ENCODE results near the gene PCSK9. TPM values are rescaled to one million over a fixed set of nuclear protein-coding genes. Genes with fewer than 3 reads are reported as not detected.

PCSK9 gene
- total RNA-seq, 5 donors from 2014 or later (not counting 1 experiment from before 2014, with no cell fraction given): 0.30 to 0.38 (median 0.35) TPM; not detected in 2

- no peak overlapping the region for H3K4me3 ChIP-seq (ENCODE audit: control insufficient read depth in 1 of 2, extremely low read depth in 1 of 2, low read length in 1 of 2)
- Mint-ChIP-seq H3K27me3 (peaks cover 25 to 28% of the 10 kb centered on the region in 2 donors), H3K36me3 (no peaks in the 10 kb centered on the region), H3K27ac (no peak overlapping the region), H3K4me1 (peaks cover 0 to 4% (median 4%) of the 10 kb centered on the region in 3 donors), H3K9me3 (no peaks in the 10 kb centered on the region), H3K4me3 (no peak overlapping the region)
- no peak overlapping the region for H3K27ac ChIP-seq (ENCODE audit: low read length)
- H3K36me3 ChIP-seq (ENCODE audit: control insufficient read depth in 2 of 2, extremely low read depth in 1 of 2, insufficient read depth in 1 of 2, low read length in 1 of 2): no peaks in the 10 kb centered on the region
- peaks cover 2 to 29% of the 10 kb centered on the region in 2 experiments for H3K27me3 ChIP-seq (replicated peaks in 1 of 2; ENCODE audit: control insufficient read depth in 2 of 2, extremely low read depth in 1 of 2, insufficient read depth in 2 of 2, low read length in 1 of 2)
- H3K9me3 ChIP-seq: no peaks in the 10 kb centered on the region
- POLR2A ChIA-PET: no interaction called here
- 73% methylated on average over 11 of the region's 15 CpGs for WGBS (ENCODE audit: insufficient coverage)
- no peaks in the 10 kb centered on the region for H3K4me1 ChIP-seq (ENCODE audit: control insufficient read depth in 1 of 2, extremely low read depth in 1 of 2, insufficient read depth in 2 of 2, low read length in 2 of 2)
- DNase-seq: no peak
- ATAC-seq (replicated peaks in 1 of 4): no peak
- CTCF ChIA-PET: no interaction called here
These were observed 5.5 kb downstream of the PCSK9 start for GRCh38 chr1:55044617-55045397.

GRCh38 chr1:55045430-55045829 is 6.1 kb downstream of the PCSK9 start:
- CTCF ChIA-PET: no interaction called here
- no peaks in the 10 kb centered on the region for H3K9me3 ChIP-seq
- no peak overlapping the region for H3K27ac ChIP-seq (ENCODE audit: low read length)
- no peak overlapping the region for H3K4me3 ChIP-seq (ENCODE audit: control insufficient read depth in 1 of 2, extremely low read depth in 1 of 2, low read length in 1 of 2)
- H3K27me3 ChIP-seq (replicated peaks in 1 of 2; ENCODE audit: control insufficient read depth in 2 of 2, extremely low read depth in 1 of 2, insufficient read depth in 2 of 2, low read length in 1 of 2): peaks cover 2 to 27% of the 10 kb centered on the region in 2 experiments
- Mint-ChIP-seq H3K27me3 (peaks cover 19 to 22% of the 10 kb centered on the region in 2 donors), H3K27ac (no peak overlapping the region), H3K9me3 (no peaks in the 10 kb centered on the region), H3K4me1 (no peaks in the 10 kb centered on the region), H3K36me3 (no peaks in the 10 kb centered on the region), H3K4me3 (no peak overlapping the region)
- ATAC-seq (replicated peaks in 1 of 4) (no peak), DNase-seq (no peak)
- POLR2A ChIA-PET: no interaction called here
- 92% methylated on average over 5 of the region's 10 CpGs for WGBS (ENCODE audit: insufficient coverage)
- no peaks in the 10 kb centered on the region for H3K4me1 ChIP-seq (ENCODE audit: control insufficient read depth in 1 of 2, extremely low read depth in 1 of 2, insufficient read depth in 2 of 2, low read length in 2 of 2)
- H3K36me3 ChIP-seq (ENCODE audit: control insufficient read depth in 2 of 2, extremely low read depth in 1 of 2, insufficient read depth in 1 of 2, low read length in 1 of 2): no peaks in the 10 kb centered on the region

- H3K4me3 ChIP-seq (ENCODE audit: control insufficient read depth in 1 of 2, extremely low read depth in 1 of 2, low read length in 1 of 2): no peak overlapping the region
- H3K36me3 ChIP-seq (ENCODE audit: control insufficient read depth in 2 of 2, extremely low read depth in 1 of 2, insufficient read depth in 1 of 2, low read length in 1 of 2): no peaks in the 10 kb centered on the region
- H3K4me1 ChIP-seq (ENCODE audit: control insufficient read depth in 1 of 2, extremely low read depth in 1 of 2, insufficient read depth in 2 of 2, low read length in 2 of 2): no peaks in the 10 kb centered on the region
- ATAC-seq (replicated peaks in 1 of 4) (no peak), DNase-seq (no peak)
- no peaks in the 10 kb centered on the region for H3K9me3 ChIP-seq
- no peak overlapping the region for H3K4me3 Mint-ChIP-seq
- H3K27ac Mint-ChIP-seq: no peak overlapping the region
- CTCF ChIA-PET: no interaction called here
- WGBS (ENCODE audit: insufficient coverage): 95% methylated on average over 3 of the region's 4 CpGs
- peaks cover 0 to 19% of the 10 kb centered on the region in 2 experiments for H3K27me3 ChIP-seq (replicated peaks in 1 of 2; ENCODE audit: control insufficient read depth in 2 of 2, extremely low read depth in 1 of 2, insufficient read depth in 2 of 2, low read length in 1 of 2)
- H3K27me3 Mint-ChIP-seq: peaks cover 7 to 14% of the 10 kb centered on the region in 2 donors
- H3K27ac ChIP-seq (ENCODE audit: low read length): no peak overlapping the region
- no peaks in the 10 kb centered on the region for H3K36me3 Mint-ChIP-seq
- POLR2A ChIA-PET: no interaction called here
- H3K4me1 Mint-ChIP-seq: no peaks in the 10 kb centered on the region
- no peaks in the 10 kb centered on the region for H3K9me3 Mint-ChIP-seq
These were observed 7.5 kb downstream of the PCSK9 start for GRCh38 chr1:55046871-55047270.

GRCh38 chr1:55047611-55048010 is 8.3 kb downstream of the PCSK9 start:
- H3K36me3 ChIP-seq (ENCODE audit: control insufficient read depth in 2 of 2, extremely low read depth in 1 of 2, insufficient read depth in 1 of 2, low read length in 1 of 2): no peaks in the 10 kb centered on the region
- no peaks in the 10 kb centered on the region for H3K9me3 Mint-ChIP-seq
- peaks cover 0 to 16% of the 10 kb centered on the region in 2 experiments for H3K27me3 ChIP-seq (replicated peaks in 1 of 2; ENCODE audit: control insufficient read depth in 2 of 2, extremely low read depth in 1 of 2, insufficient read depth in 2 of 2, low read length in 1 of 2)
- no peaks in the 10 kb centered on the region for H3K36me3 Mint-ChIP-seq
- H3K27me3 Mint-ChIP-seq: peaks cover 4 to 14% of the 10 kb centered on the region in 2 donors
- no peak for DNase-seq
- H3K4me3 ChIP-seq (ENCODE audit: control insufficient read depth in 1 of 2, extremely low read depth in 1 of 2, low read length in 1 of 2): no peak overlapping the region
- no peaks in the 10 kb centered on the region for H3K4me1 ChIP-seq (ENCODE audit: control insufficient read depth in 1 of 2, extremely low read depth in 1 of 2, insufficient read depth in 2 of 2, low read length in 2 of 2)
- no peak for ATAC-seq (replicated peaks in 1 of 4)
- POLR2A ChIA-PET: no interaction called here
- CTCF ChIA-PET: no interaction called here
- H3K9me3 ChIP-seq: no peaks in the 10 kb centered on the region
- no peak overlapping the region for H3K27ac Mint-ChIP-seq
- WGBS (ENCODE audit: insufficient coverage): no CpG with 5 or more reads among the region's 3 CpGs
- H3K4me1 Mint-ChIP-seq: no peaks in the 10 kb centered on the region
- no peak overlapping the region for H3K4me3 Mint-ChIP-seq
- no peak overlapping the region for H3K27ac ChIP-seq (ENCODE audit: low read length)

GRCh38 chr1:55048453-55049270 is 9.3 kb downstream of the PCSK9 start:
- 81% methylated on average over 7 of the region's 11 CpGs for WGBS (ENCODE audit: insufficient coverage)
- Histone ChIP-seq H3K9me3 (no peaks in the 10 kb centered on the region), H3K4me1 (ENCODE audit: control insufficient read depth in 1 of 2, extremely low read depth in 1 of 2, insufficient read depth in 2 of 2, low read length in 2 of 2) (no peaks in the 10 kb centered on the region), H3K27me3 (replicated peaks in 1 of 2; ENCODE audit: control insufficient read depth in 2 of 2, extremely low read depth in 1 of 2, insufficient read depth in 2 of 2, low read length in 1 of 2) (peaks cover 0 to 16% of the 10 kb centered on the region in 2 experiments), H3K36me3 (ENCODE audit: control insufficient read depth in 2 of 2, extremely low read depth in 1 of 2, insufficient read depth in 1 of 2, low read length in 1 of 2) (no peaks in the 10 kb centered on the region), H3K27ac (ENCODE audit: low read length) (no peak overlapping the region), H3K4me3 (ENCODE audit: control insufficient read depth in 1 of 2, extremely low read depth in 1 of 2, low read length in 1 of 2) (no peak overlapping the region)
- CTCF ChIA-PET: interaction anchor here in 1 of 2 donors (0.6 kb wide), 1 partner anchor 1023 kb away, joined by 3 read pairs; no protein-coding TSS in a partner anchor
- Mint-ChIP-seq H3K27me3 (peaks cover 4 to 12% of the 10 kb centered on the region in 2 donors), H3K4me1 (no peaks in the 10 kb centered on the region), H3K36me3 (no peaks in the 10 kb centered on the region), H3K9me3 (no peaks in the 10 kb centered on the region), H3K27ac (no peak overlapping the region), H3K4me3 (no peak overlapping the region)
- no peak for ATAC-seq (replicated peaks in 1 of 4)
- POLR2A ChIA-PET: no interaction called here
- DNase-seq: no peak

GRCh38 chr1:55049271-55049913 is 10.0 kb downstream of the PCSK9 start:
- DNase-seq: no peak
- H3K27me3 Mint-ChIP-seq: peaks cover 1 to 8% of the 10 kb centered on the region in 2 donors
- no peak overlapping the region for H3K4me3 Mint-ChIP-seq
- H3K27ac Mint-ChIP-seq: no peak overlapping the region
- no peaks in the 10 kb centered on the region for H3K9me3 Mint-ChIP-seq
- H3K36me3 ChIP-seq (ENCODE audit: control insufficient read depth in 2 of 2, extremely low read depth in 1 of 2, insufficient read depth in 1 of 2, low read length in 1 of 2): no peaks in the 10 kb centered on the region
- no peak for ATAC-seq (replicated peaks in 1 of 4)
- ChIA-PET CTCF (interaction anchor here in 1 of 2 donors (0.6 kb wide), 1 partner anchor 1024 kb away, joined by 3 read pairs; no protein-coding TSS in a partner anchor), POLR2A (no interaction called here)
- H3K4me1 ChIP-seq (ENCODE audit: control insufficient read depth in 1 of 2, extremely low read depth in 1 of 2, insufficient read depth in 2 of 2, low read length in 2 of 2): no peaks in the 10 kb centered on the region
- H3K27me3 ChIP-seq (replicated peaks in 1 of 2; ENCODE audit: control insufficient read depth in 2 of 2, extremely low read depth in 1 of 2, insufficient read depth in 2 of 2, low read length in 1 of 2): peaks cover 0 to 16% of the 10 kb centered on the region in 2 experiments
- 78% methylated on average over 8 of the region's 9 CpGs for WGBS (ENCODE audit: insufficient coverage)
- no peaks in the 10 kb centered on the region for H3K4me1 Mint-ChIP-seq
- no peak overlapping the region for H3K4me3 ChIP-seq (ENCODE audit: control insufficient read depth in 1 of 2, extremely low read depth in 1 of 2, low read length in 1 of 2)
- no peaks in the 10 kb centered on the region for H3K9me3 ChIP-seq
- no peaks in the 10 kb centered on the region for H3K36me3 Mint-ChIP-seq
- H3K27ac ChIP-seq (ENCODE audit: low read length): no peak overlapping the region
